B cell (primary cell): Measurements from ENCODE around the gene EXOC4. TPM values are rescaled to one million over a fixed set of nuclear protein-coding genes. Genes with fewer than 3 reads are reported as not detected.

Experiments
- ATAC-seq: fragments of 200-7000 bp; cut with Tn5 transposase; one replicate; pipeline ENCODE4 v1.10.0; 2021; ENCODE audit warnings: low read depth, mild to moderate bottlenecking, moderate number of reproducible peaks, moderate library complexity
- CTCF ChIA-PET: fragments of 350-600 bp; sonication (Branson Sonifier 250); formaldehyde crosslinking; loops from one replicate; lab custom pipeline; 2021; ENCODE audit warnings: antibody characterized with exemption, inconsistent platforms; lab: Charles Lee
- POLR2A ChIA-PET: fragments of 350-600 bp; sonication (Branson Sonifier 250); formaldehyde crosslinking; loops from one replicate; lab custom pipeline; 2021; ENCODE audit warnings: antibody characterized with exemption; lab: Charles Lee
- DNase-seq: peaks from one replicate; pipeline ENCODE4 v3.0.0; 2013
- H2AFZ ChIP-seq: 2 replicates; pipeline ENCODE4 v1.6.1; 2012; ENCODE audit warnings: mild to moderate bottlenecking, low read depth, low read length; ENCODE audit not compliant: insufficient read depth, poor library complexity, severe bottlenecking
- H3K27ac ChIP-seq, 2 donors: 1 replicate in 1 of 2; 2 replicates in 1 of 2; pipeline ENCODE4 v1.5.1; 2012 to 2013; ENCODE audit warnings: low read length in 2 of 2, mild to moderate bottlenecking in 2 of 2, moderate library complexity in 1 of 2
- H3K27me3 ChIP-seq, 4 experiments: fragments of 200-600 bp in 1 of 4; sonication (generic) in 1 of 4; replicated peaks in 1 of 4; 1 replicate in 2 of 4; 2 replicates in 2 of 4; pipeline versions ENCODE4 v1.6.1 to v1.7.0; 2013 to 2016; ENCODE audit warnings: low read length in 3 of 4, mild to moderate bottlenecking in 2 of 4, mixed read lengths in 1 of 4, moderate library complexity in 1 of 4; ENCODE audit not compliant: insufficient read depth in 4 of 4, control insufficient read depth in 3 of 4; ENCODE audit errors: control extremely low read depth in 1 of 4
- H3K36me3 ChIP-seq, 2 experiments: replicated peaks in 1 of 2; 1 replicate in 1 of 2; 2 replicates in 1 of 2; pipeline versions ENCODE4 v1.6.1 to v1.7.1; 2013; ENCODE audit warnings: low read length in 1 of 2; ENCODE audit not compliant: insufficient read depth in 2 of 2, control insufficient read depth in 1 of 2; ENCODE audit errors: control extremely low read depth in 1 of 2, extremely low read depth in 1 of 2
- H3K4me1 ChIP-seq, 2 donors: fragments of 200-600 bp in 1 of 2; sonication (generic) in 1 of 2; 1 replicate in 1 of 2; 2 replicates in 1 of 2; pipeline versions ENCODE4 v1.5.1 to v1.6.1; 2013 to 2017; ENCODE audit warnings: low read length in 2 of 2; ENCODE audit not compliant: control insufficient read depth in 2 of 2, insufficient read depth in 2 of 2
- H3K4me2 ChIP-seq: replicated peaks from 2 replicates; pipeline ENCODE3; 2012; ENCODE audit warnings: mild to moderate bottlenecking, low read depth, low read length; ENCODE audit not compliant: poor library complexity, severe bottlenecking
- H3K4me3 ChIP-seq, 5 experiments: fragments of 200-600 bp in 1 of 5; sonication (generic) in 1 of 5; 1 replicate in 3 of 5; 2 replicates in 2 of 5; pipeline versions ENCODE4 v1.5.1 to v1.7.0; 2011 to 2016; ENCODE audit warnings: low read length in 4 of 5, mild to moderate bottlenecking in 4 of 5, low read depth in 2 of 5, control low read depth in 1 of 5, moderate library complexity in 1 of 5; ENCODE audit not compliant: insufficient read depth in 1 of 5; ENCODE audit errors: control extremely low read depth in 1 of 5, extremely low read depth in 1 of 5
- H3K79me2 ChIP-seq: fragments of 200-600 bp; sonication (generic); one replicate; pipeline ENCODE4 v1.6.0; 2016; ENCODE audit warnings: low read length; ENCODE audit not compliant: control insufficient read depth, insufficient read depth
- H3K9ac ChIP-seq: fragments of 200-600 bp; sonication (generic); 2 replicates; pipeline ENCODE4 v1.6.1; 2017; ENCODE audit warnings: mild to moderate bottlenecking, low read length, moderate library complexity
- H3K9me3 ChIP-seq, 3 donors: one replicate each; pipeline versions ENCODE4 v1.6.1 to v1.7.1; 2013; ENCODE audit warnings: low read length in 2 of 3; ENCODE audit not compliant: control insufficient read depth in 2 of 3, insufficient read depth in 1 of 3; ENCODE audit errors: control extremely low read depth in 1 of 3
- H4K20me1 ChIP-seq: 2 replicates; pipeline ENCODE4 v1.6.0; 2012; ENCODE audit warnings: mild to moderate bottlenecking, low read length; ENCODE audit not compliant: insufficient read depth, control insufficient read depth, poor library complexity, severe bottlenecking
- H3K27ac Mint-ChIP-seq: one replicate; pipeline ENCODE4 v1.8.0; 2021; ENCODE audit warnings: mixed read lengths
- H3K27me3 Mint-ChIP-seq: one replicate; pipeline ENCODE4 v1.8.0; 2021; ENCODE audit warnings: mixed read lengths
- H3K4me1 Mint-ChIP-seq: one replicate; pipeline ENCODE4 v1.8.0; 2021; ENCODE audit warnings: mixed read lengths
- H3K4me3 Mint-ChIP-seq: one replicate; pipeline ENCODE4 v1.8.0; 2021; ENCODE audit warnings: mixed read lengths
- H3K9me3 Mint-ChIP-seq: one replicate; pipeline ENCODE4 v1.8.0; 2022; ENCODE audit warnings: mixed read lengths; ENCODE audit not compliant: insufficient read depth
- CTCF ChIP-seq: fragments of 200-600 bp; IDR thresholded peaks from one replicate; pipeline ENCODE4 v1.8.0; 2022; ENCODE audit warnings: antibody characterized with exemption, mild to moderate bottlenecking
- EZH2 ChIP-seq: IDR thresholded peaks from 2 replicates; pipeline ENCODE4 v1.6.1; 2012; ENCODE audit warnings: borderline replicate concordance, low read depth, mild to moderate bottlenecking, moderate library complexity, low read length; ENCODE audit not compliant: insufficient read depth, poor library complexity, severe bottlenecking
- WGBS: methylation state at CpG from one replicate; pipeline ENCODE4 v1.1.5; 2013; ENCODE audit warnings: missing lambda C conversion rate; ENCODE audit not compliant: insufficient coverage; 5-methylcytosine and 5-hydroxymethylcytosine counted together
- intact Hi-C: fragments of 100-400 bp; cut with micrococcal nuclease; formaldehyde crosslinking; loops from one replicate; pipeline ENCODE4 v1.10.0; 2022
- polyA plus RNA-seq: library from polyadenylated mRNA; depleted of rRNA; stranded (reverse); fragments of >200 nt; gene quantifications from 2 replicates; pipeline ENCODE4 v1.2.3, GENCODE V29; 2012
- total RNA-seq, 2 donors: library from RNA; stranded (reverse); fragments of 120-200 nt in 1 of 2; gene quantifications; 1 replicate in 1 of 2; 2 replicates in 1 of 2; pipeline versions ENCODE4 v1.2.3 to v1.2.4, GENCODE V29; 2013 to 2022

Gene EXOC4
- total and polyA plus RNA-seq, 2 donors (not counting 1 experiment from before 2014, with no cell fraction given): 16.7 to 135 TPM

DNA sequence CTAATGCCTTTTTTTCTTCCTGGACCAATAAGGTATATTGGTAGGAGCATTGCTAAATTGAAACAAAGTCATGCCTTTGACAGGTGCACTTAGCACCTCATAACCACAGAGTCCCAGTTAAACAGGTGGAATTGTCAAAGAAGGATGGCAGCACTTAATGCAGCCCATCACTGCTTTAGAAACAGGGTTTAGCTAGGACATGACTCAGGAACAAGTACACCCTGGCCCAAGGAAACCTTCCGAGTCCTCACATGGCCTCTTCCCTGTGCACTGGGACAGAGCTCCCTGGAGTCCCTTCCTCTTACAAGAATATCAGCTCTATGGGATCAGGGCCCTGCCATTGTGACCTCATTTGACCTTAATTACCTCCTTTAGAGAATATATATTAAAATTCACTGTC, 382.7 kb downstream of the EXOC4 start:
- Histone ChIP-seq H3K4me3 (no peak overlapping the region), H3K9me3 (no peaks in the 10 kb centered on the region)
- intact Hi-C loops: no loop called here

DNA sequence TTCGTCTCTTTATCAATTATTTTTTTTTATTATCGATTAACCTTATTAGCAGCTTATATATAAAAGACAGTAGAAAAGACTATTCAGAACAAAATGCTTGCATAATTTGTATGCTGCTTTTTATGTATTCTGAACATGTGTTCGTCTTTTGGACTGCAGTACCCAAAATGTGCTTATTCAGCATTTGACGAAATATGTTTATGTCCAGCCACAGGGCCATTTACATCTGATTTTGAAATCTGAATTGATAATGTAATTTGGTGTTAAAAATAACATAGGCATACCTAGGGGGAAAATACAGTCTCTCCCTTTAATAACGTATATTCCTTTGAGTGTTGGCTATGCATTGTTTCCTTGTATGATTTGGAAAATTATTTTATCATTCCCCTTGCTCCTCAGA, 386.0 kb downstream of the EXOC4 start:
- Histone ChIP-seq H3K79me2 (no peaks in the 10 kb centered on the region), H3K9me3 (no peaks in the 10 kb centered on the region), H3K27ac (no peak overlapping the region), H2AFZ (no peak overlapping the region), H3K4me2 (no peak overlapping the region), H3K4me1 (no peaks in the 10 kb centered on the region), H4K20me1 (no peaks in the 10 kb centered on the region), H3K27me3 (no peaks in the 10 kb centered on the region), H3K4me3 (no peak overlapping the region), H3K36me3 (no peaks in the 10 kb centered on the region), H3K9ac (no peak overlapping the region)
- no peaks in the 10 kb centered on the region for H3K9me3 Mint-ChIP-seq
- ChIA-PET CTCF (no interaction called here), POLR2A (no interaction called here)
- no peak for TF ChIP-seq EZH2
- TF ChIP-seq CTCF: no peak
- no CpG with 5 or more reads among the region's 5 CpGs for WGBS
- no peak for ATAC-seq
- no peaks in the 10 kb centered on the region for H3K4me1 Mint-ChIP-seq
- no peak overlapping the region for H3K27ac Mint-ChIP-seq
- no peak for DNase-seq
- H3K4me3 Mint-ChIP-seq: no peak overlapping the region
- intact Hi-C loops: no loop called here
- H3K27me3 Mint-ChIP-seq: no peaks in the 10 kb centered on the region

More for the DNA sequence above, 382.7 kb downstream of the EXOC4 start:
- Histone ChIP-seq H3K27ac (no peak overlapping the region), H3K36me3 (peaks cover under 1 to 8% of the 10 kb centered on the region in 2 experiments), H3K9ac (no peak overlapping the region), H4K20me1 (no peaks in the 10 kb centered on the region), H3K79me2 (no peaks in the 10 kb centered on the region), H3K4me1 (no peaks in the 10 kb centered on the region), H2AFZ (no peak overlapping the region), H3K27me3 (no peaks in the 10 kb centered on the region), H3K4me2 (no peak overlapping the region)
- H3K4me3 Mint-ChIP-seq: no peak overlapping the region
- POLR2A ChIA-PET: no interaction called here
- no peaks in the 10 kb centered on the region for H3K4me1 Mint-ChIP-seq
- 100% methylated on average over 1 of the region's 1 CpG for WGBS
- CTCF ChIA-PET: no interaction called here
- H3K27me3 Mint-ChIP-seq: no peaks in the 10 kb centered on the region
- H3K27ac Mint-ChIP-seq: no peak overlapping the region
- H3K9me3 Mint-ChIP-seq: peaks cover 5% of the 10 kb centered on the region
- TF ChIP-seq CTCF: no peak
- TF ChIP-seq EZH2: no peak
- no peak for DNase-seq
- no peak for ATAC-seq
